ENCODE data around the gene ZFP2.
A peak's percentile ranks its signal among the peaks of the same experiment; 100 is the strongest.

ZFP2 gene

DNA sequence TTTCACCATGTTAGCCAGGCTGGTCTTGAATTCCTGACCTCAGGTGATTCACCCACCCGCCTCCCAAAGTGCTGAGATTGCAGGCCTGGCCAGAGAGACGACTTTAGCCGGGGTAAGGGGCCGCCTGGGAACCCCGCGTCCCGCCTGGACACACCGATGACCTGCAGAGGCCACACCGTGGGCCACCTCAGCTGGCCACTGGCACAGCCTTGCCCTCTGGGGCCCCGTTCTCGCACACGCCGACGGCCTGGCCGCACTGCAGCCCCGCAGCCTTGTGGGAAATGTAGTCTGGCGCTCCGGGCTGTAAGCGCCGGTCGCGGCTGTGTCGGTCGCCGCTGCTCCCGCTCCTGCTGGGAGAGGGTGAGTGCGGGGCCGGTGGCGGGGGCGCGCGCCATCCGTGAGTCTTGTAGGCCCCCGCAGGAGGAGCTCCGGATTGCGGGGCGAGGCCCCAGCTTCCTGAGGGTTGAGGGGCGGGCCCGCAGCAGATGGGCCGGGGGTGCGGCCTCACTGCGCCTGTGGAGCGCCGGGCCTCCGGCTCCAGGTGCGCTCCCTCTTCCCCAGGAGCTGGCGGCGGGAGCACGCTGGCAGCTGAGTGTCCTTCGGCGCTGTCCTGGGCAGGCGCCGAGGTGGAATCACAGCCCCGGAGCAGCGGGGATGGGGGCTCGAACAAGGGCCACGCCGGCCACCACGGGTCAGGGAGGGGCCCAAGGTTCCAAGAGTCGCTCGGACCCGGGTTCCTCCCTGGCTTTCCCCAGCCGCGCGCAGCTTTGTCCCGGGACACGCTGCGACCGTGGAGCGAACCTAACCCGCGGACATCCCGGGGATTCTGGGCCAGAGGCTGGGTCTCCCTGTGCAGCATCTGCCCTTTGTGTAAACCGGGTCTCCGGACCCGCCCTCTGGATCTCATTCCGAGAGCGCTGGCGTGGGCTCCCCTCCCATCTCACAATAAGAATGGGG lies at the start of gene ZFP2:
Gene ZFP2 (plus strand): TSS at position 299 of the 957 bp plus-strand sequence. CDS start 35,401 bp downstream, outside the sequence.
- H3K9ac ChIP-seq (ENCODE audit: low read length): no peak within 1 kb of the TSS; the same call in 1 of the 2 replicates
- peak within 1 kb of the TSS; percentile 22 for H3K4me2 ChIP-seq (ENCODE audit: low read depth, low read length, poor library complexity, severe bottlenecking)
- H3K9me3 ChIP-seq (ENCODE audit: insufficient read depth, low read length): no peaks in the 10 kb centered on the region
- no peak within 1 kb of the TSS for H3K4me3 ChIP-seq (ENCODE audit: insufficient read depth, low read length, poor library complexity, severe bottlenecking)
- no peaks in the 10 kb centered on the region for H3K36me3 ChIP-seq (ENCODE audit: low read length)
- no peaks in the 10 kb centered on the region for H3K79me2 ChIP-seq (ENCODE audit: insufficient read depth, low read length)
- H4K20me1 ChIP-seq (ENCODE audit: low read depth, low read length): no peaks in the 10 kb centered on the region
- H3F3A ChIP-seq (ENCODE audit: insufficient read depth): no peaks in the 10 kb centered on the region
- no peaks in the 10 kb centered on the region for H3K9me2 ChIP-seq (replicated peaks; ENCODE audit: insufficient read depth, low read length)
- no peak within 1 kb of the TSS for H3K27ac ChIP-seq (ENCODE audit: low read depth, low read length)
- no peaks in the 10 kb centered on the region for H3K27me3 ChIP-seq (ENCODE audit: low read length)
- TF ChIP-seq EZH2phosphoT487 (conservative IDR thresholded peaks at IDR 0.05; ENCODE audit: low read length): no peak
- TF ChIP-seq, protein P1, sequence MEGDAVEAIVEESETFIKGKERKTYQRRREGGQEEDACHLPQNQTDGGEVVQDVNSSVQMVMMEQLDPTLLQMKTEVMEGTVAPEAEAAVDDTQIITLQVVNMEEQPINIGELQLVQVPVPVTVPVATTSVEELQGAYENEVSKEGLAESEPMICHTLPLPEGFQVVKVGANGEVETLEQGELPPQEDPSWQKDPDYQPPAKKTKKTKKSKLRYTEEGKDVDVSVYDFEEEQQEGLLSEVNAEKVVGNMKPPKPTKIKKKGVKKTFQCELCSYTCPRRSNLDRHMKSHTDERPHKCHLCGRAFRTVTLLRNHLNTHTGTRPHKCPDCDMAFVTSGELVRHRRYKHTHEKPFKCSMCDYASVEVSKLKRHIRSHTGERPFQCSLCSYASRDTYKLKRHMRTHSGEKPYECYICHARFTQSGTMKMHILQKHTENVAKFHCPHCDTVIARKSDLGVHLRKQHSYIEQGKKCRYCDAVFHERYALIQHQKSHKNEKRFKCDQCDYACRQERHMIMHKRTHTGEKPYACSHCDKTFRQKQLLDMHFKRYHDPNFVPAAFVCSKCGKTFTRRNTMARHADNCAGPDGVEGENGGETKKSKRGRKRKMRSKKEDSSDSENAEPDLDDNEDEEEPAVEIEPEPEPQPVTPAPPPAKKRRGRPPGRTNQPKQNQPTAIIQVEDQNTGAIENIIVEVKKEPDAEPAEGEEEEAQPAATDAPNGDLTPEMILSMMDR (IDR thresholded peaks at IDR 0.05; ENCODE audit: insufficient read depth, low read length, poor library complexity, severe bottlenecking): no peak
- no peak within 1 kb of the TSS for H2AFZ ChIP-seq (ENCODE audit: low read depth, low read length, severe bottlenecking)

DNA sequence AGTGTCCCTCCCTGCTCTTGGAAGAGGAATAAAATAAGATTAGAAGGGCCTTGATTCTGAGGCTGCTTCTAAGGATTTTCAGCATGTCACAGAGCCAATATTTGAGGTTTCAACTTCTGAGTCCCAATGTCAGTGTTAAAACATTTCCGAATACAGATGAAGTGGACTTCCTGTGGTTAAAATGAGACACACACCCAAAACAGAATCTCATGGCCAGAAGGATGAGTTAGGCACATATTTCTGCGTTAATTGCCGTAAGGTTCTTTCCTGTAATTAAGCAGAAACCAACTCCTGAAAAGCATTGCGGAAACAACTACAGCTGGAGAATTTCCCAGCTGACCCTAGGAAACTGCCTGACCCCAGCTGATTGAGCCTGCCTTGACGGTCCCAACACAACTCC lies 46.4 kb upstream of the ZFP2 start:
- no peaks in the 10 kb centered on the region for H3K36me3 ChIP-seq (ENCODE audit: low read length)
- no peaks in the 10 kb centered on the region for H4K20me1 ChIP-seq (ENCODE audit: low read depth, low read length)
- no peaks in the 10 kb centered on the region for H3K27me3 ChIP-seq (ENCODE audit: low read length)
- no peak overlapping the region for H2AFZ ChIP-seq (ENCODE audit: low read depth, low read length, severe bottlenecking)
- no peaks in the 10 kb centered on the region for H3F3A ChIP-seq (ENCODE audit: insufficient read depth)
- no peaks in the 10 kb centered on the region for H3K9me2 ChIP-seq (replicated peaks; ENCODE audit: insufficient read depth, low read length)
- no peak overlapping the region for H3K4me3 ChIP-seq (ENCODE audit: insufficient read depth, low read length, poor library complexity, severe bottlenecking)
- no peaks in the 10 kb centered on the region for H3K9me3 ChIP-seq (ENCODE audit: insufficient read depth, low read length)
- no peak overlapping the region for H3K27ac ChIP-seq (ENCODE audit: low read depth, low read length)
- no peak overlapping the region for H3K4me2 ChIP-seq (ENCODE audit: low read depth, low read length, poor library complexity, severe bottlenecking)
- H3K79me2 ChIP-seq (ENCODE audit: insufficient read depth, low read length): no peaks in the 10 kb centered on the region
- H3K9ac ChIP-seq (ENCODE audit: low read length): no peak overlapping the region
- TF ChIP-seq EZH2phosphoT487 (conservative IDR thresholded peaks at IDR 0.05; ENCODE audit: low read length): no peak
- TF ChIP-seq, protein P1 (IDR thresholded peaks at IDR 0.05; ENCODE audit: insufficient read depth, low read length, poor library complexity, severe bottlenecking): no peak

DNA sequence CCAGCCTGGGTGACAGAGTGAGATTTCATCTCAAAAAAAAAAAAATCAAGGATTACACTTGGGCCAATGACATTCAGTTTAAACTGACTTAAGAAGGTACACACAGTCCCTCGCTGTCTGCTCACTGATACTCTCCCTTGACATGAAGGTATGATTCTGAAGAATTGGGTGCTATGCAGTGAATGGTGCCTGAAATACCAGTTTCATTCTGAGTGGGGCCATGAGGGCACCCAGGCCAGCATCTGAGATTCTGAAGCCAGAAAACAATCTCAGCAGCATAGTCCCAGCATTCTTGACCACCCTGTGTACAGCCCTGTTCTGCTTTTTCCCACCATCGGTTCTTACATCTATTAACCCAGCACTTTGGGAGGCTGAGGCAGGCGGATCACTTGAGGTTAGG lies 43.8 kb upstream of the ZFP2 start:
- Histone ChIP-seq H3K36me3 (ENCODE audit: low read length) (no peaks in the 10 kb centered on the region), H3K27me3 (ENCODE audit: low read length) (no peaks in the 10 kb centered on the region), H3K4me2 (ENCODE audit: low read depth, low read length, poor library complexity, severe bottlenecking) (no peak overlapping the region), H2AFZ (ENCODE audit: low read depth, low read length, severe bottlenecking) (no peak overlapping the region), H3K9me3 (ENCODE audit: insufficient read depth, low read length) (no peaks in the 10 kb centered on the region), H3F3A (ENCODE audit: insufficient read depth) (no peaks in the 10 kb centered on the region), H3K4me3 (ENCODE audit: insufficient read depth, low read length, poor library complexity, severe bottlenecking) (no peak overlapping the region), H3K79me2 (ENCODE audit: insufficient read depth, low read length) (no peaks in the 10 kb centered on the region), H3K9ac (ENCODE audit: low read length) (no peak overlapping the region), H3K9me2 (replicated peaks; ENCODE audit: insufficient read depth, low read length) (no peaks in the 10 kb centered on the region), H4K20me1 (ENCODE audit: low read depth, low read length) (no peaks in the 10 kb centered on the region), H3K27ac (ENCODE audit: low read depth, low read length) (no peak overlapping the region)
- TF ChIP-seq, protein P1 (IDR thresholded peaks at IDR 0.05; ENCODE audit: insufficient read depth, low read length, poor library complexity, severe bottlenecking): no peak
- no peak for TF ChIP-seq EZH2phosphoT487 (conservative IDR thresholded peaks at IDR 0.05; ENCODE audit: low read length)
